Measurements from ENCODE around the gene PCK2.

Gene PCK2

GRCh38 chr14:24144451-24144850 is 50.3 kb downstream of the PCK2 start:
- TF ChIP-seq L3MBTL2 (conservative IDR thresholded peaks at IDR 0.05) = no peak
- TF ChIP-seq ELF4 (IDR thresholded peaks at IDR 0.05) = no peak
- no peak for TF ChIP-seq FOXA1 (IDR thresholded peaks at IDR 0.05)
- TF ChIP-seq HDGF (IDR thresholded peaks at IDR 0.05; ENCODE audit: borderline replicate concordance) = no peak
- no peak for TF ChIP-seq NFRKB (IDR thresholded peaks at IDR 0.05)
- TF ChIP-seq CTBP1 (IDR thresholded peaks at IDR 0.05; ENCODE audit: borderline replicate concordance) = no peak
- TF ChIP-seq FOXK2 (IDR thresholded peaks at IDR 0.05) = no peak
- TF ChIP-seq TARDBP (IDR thresholded peaks at IDR 0.05) = no peak
- no peak for TF ChIP-seq SP1 (IDR thresholded peaks at IDR 0.05)
- TF ChIP-seq ZNF384 (IDR thresholded peaks at IDR 0.05) = no peak
- TF ChIP-seq SUZ12 (IDR thresholded peaks at IDR 0.05) = no peak
- no peak for TF ChIP-seq LEF1 (IDR thresholded peaks at IDR 0.05; ENCODE audit: borderline replicate concordance)
- TF ChIP-seq PKNOX1 (IDR thresholded peaks at IDR 0.05) = no peak
- no peak for TF ChIP-seq ARNT (IDR thresholded peaks at IDR 0.05)
- ChIA-PET POLR2A (interaction anchor here (1.1 to 3.4 kb wide), 3 partner anchors 9 to 29 kb away, joined by 4 to 56 read pairs (median 4); partner anchors contain the start of genes DCAF11, NRL and PSME1), CTCF (interaction anchor here (0.5 to 0.6 kb wide), 2 partner anchors 16 to 28 kb away, joined by 3 read pairs; no protein-coding TSS in a partner anchor)
- no peak for DNase-seq (ENCODE audit: extremely low spot score)

- CTCF ChIA-PET = interaction anchor here (2.8 kb wide), 1 partner anchor 16 kb away, joined by 19 read pairs; the partner anchor contains the start of gene IRF9
- no peak for TF ChIP-seq L3MBTL2 (conservative IDR thresholded peaks at IDR 0.05)
- TF ChIP-seq BHLHE40 (IDR thresholded peaks at IDR 0.05; ENCODE audit: borderline replicate concordance) = no peak
- no peak for TF ChIP-seq FOXA1 (IDR thresholded peaks at IDR 0.05)
- TF ChIP-seq ARNT (IDR thresholded peaks at IDR 0.05) = no peak
- TF ChIP-seq ZNF384 (IDR thresholded peaks at IDR 0.05) = no peak
- no peak for TF ChIP-seq NFRKB (IDR thresholded peaks at IDR 0.05)
- TF ChIP-seq HDGF (IDR thresholded peaks at IDR 0.05; ENCODE audit: borderline replicate concordance) = no peak
- no peak for TF ChIP-seq PKNOX1 (IDR thresholded peaks at IDR 0.05)
- TF ChIP-seq SUZ12 (IDR thresholded peaks at IDR 0.05) = no peak
- no peak for TF ChIP-seq ELF4 (IDR thresholded peaks at IDR 0.05)
- TF ChIP-seq TARDBP (IDR thresholded peaks at IDR 0.05) = no peak
- no peak for TF ChIP-seq LEF1 (IDR thresholded peaks at IDR 0.05; ENCODE audit: borderline replicate concordance)
- no peak for TF ChIP-seq FOXK2 (IDR thresholded peaks at IDR 0.05)
- TF ChIP-seq SP1 (IDR thresholded peaks at IDR 0.05) = no peak
- no peak for DNase-seq (ENCODE audit: extremely low spot score)
- POLR2A ChIA-PET = interaction anchor here (1.5 to 4.2 kb wide), 5 partner anchors 7 to 253 kb away, joined by 3 to 56 read pairs (median 26); partner anchors contain the start of genes DCAF11, IRF9, NRL and NYNRIN
Measured at GRCh38 chr14:24145219-24145618, 51.1 kb downstream of the PCK2 start.

GRCh38 chr14:24145690-24146452 is 51.8 kb downstream of the PCK2 start:
- TF ChIP-seq TARDBP (IDR thresholded peaks at IDR 0.05) = no peak
- TF ChIP-seq ZNF384 (IDR thresholded peaks at IDR 0.05) = no peak
- TF ChIP-seq FOXK2 (IDR thresholded peaks at IDR 0.05) = no peak
- TF ChIP-seq SP1 (IDR thresholded peaks at IDR 0.05) = no peak
- TF ChIP-seq PKNOX1 (IDR thresholded peaks at IDR 0.05) = no peak
- no peak for TF ChIP-seq FOXA1 (IDR thresholded peaks at IDR 0.05)
- no peak for TF ChIP-seq L3MBTL2 (conservative IDR thresholded peaks at IDR 0.05)
- TF ChIP-seq NFRKB (IDR thresholded peaks at IDR 0.05) = no peak
- TF ChIP-seq HDGF (IDR thresholded peaks at IDR 0.05; ENCODE audit: borderline replicate concordance) = no peak
- no peak for TF ChIP-seq ELF4 (IDR thresholded peaks at IDR 0.05)
- TF ChIP-seq SUZ12 (IDR thresholded peaks at IDR 0.05) = no peak
- no peak for TF ChIP-seq CTBP1 (IDR thresholded peaks at IDR 0.05; ENCODE audit: borderline replicate concordance)
- TF ChIP-seq ARNT (IDR thresholded peaks at IDR 0.05) = no peak
- TF ChIP-seq FOXM1 (IDR thresholded peaks at IDR 0.05; ENCODE audit: borderline replicate concordance) = no peak
- no peak for TF ChIP-seq BHLHE40 (IDR thresholded peaks at IDR 0.05; ENCODE audit: borderline replicate concordance)
- TF ChIP-seq LEF1 (IDR thresholded peaks at IDR 0.05; ENCODE audit: borderline replicate concordance) = no peak
- CTCF ChIA-PET = interaction anchor here (0.6 to 3.6 kb wide), 4 partner anchors 15 to 220 kb away, joined by 6 to 19 read pairs (median 12); partner anchors contain the start of gene IRF9
- POLR2A ChIA-PET = interaction anchor here (0.7 to 4.2 kb wide), 18 partner anchors 8 to 253 kb away, joined by 3 to 56 read pairs (median 7); partner anchors contain the start of genes CHMP4A, DCAF11, IPO4 and IRF9

GRCh38 chr14:24146453-24146977 is 52.4 kb downstream of the PCK2 start, which contains the start of gene PSME2:
Gene PSME2, minus strand, starts transcription at chr14:24146610. Its CDS starts 29 bp downstream, at chr14:24146581.
- ChIA-PET POLR2A (interaction anchor here (0.6 to 4.2 kb wide), 24 partner anchors 9 to 252 kb away, joined by 3 to 56 read pairs (median 5); partner anchors contain the start of genes CARMIL3, CHMP4A, DCAF11 and GMPR2), CTCF (interaction anchor here (0.6 to 3.6 kb wide), 5 partner anchors 14 to 219 kb away, joined by 5 to 19 read pairs (median 12); partner anchors contain the start of genes DCAF11, IRF9 and NRL)
- DNase-seq (ENCODE audit: extremely low spot score) = peak; percentile 93
- no peak for TF ChIP-seq ARNT (IDR thresholded peaks at IDR 0.05)
- TF ChIP-seq PKNOX1 (IDR thresholded peaks at IDR 0.05) = 0 out of 2 replicates have a peak, but pooled peaks have one; percentile 40

More at GRCh38 chr14:24145690-24146452, 51.8 kb downstream of the PCK2 start:
- DNase-seq (ENCODE audit: extremely low spot score) = no peak
